ENCODE results near the gene MIA.
A peak's percentile ranks its signal among the peaks of the same experiment; 100 is the strongest.
"Not testable (repeated sequence)": the region's sequence is repeated elsewhere in the genome, so short reads cannot be mapped to it uniquely, and the experiment has no call there.

MIA gene

DNA sequence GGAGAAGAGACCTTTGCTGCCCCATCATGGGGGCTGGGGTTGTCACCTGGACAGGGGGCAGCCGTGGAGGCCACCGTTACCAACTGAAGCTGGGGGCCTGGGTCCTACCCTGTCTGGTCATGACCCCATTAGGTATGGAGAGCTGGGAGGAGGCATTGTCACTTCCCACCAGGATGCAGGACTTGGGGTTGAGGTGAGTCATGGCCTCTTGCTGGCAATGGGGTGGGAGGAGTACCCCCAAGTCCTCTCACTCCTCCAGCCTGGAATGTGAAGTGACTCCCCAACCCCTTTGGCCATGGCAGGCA lies 32.7 kb downstream of the MIA start:
- TF ChIP-seq, protein P1, sequence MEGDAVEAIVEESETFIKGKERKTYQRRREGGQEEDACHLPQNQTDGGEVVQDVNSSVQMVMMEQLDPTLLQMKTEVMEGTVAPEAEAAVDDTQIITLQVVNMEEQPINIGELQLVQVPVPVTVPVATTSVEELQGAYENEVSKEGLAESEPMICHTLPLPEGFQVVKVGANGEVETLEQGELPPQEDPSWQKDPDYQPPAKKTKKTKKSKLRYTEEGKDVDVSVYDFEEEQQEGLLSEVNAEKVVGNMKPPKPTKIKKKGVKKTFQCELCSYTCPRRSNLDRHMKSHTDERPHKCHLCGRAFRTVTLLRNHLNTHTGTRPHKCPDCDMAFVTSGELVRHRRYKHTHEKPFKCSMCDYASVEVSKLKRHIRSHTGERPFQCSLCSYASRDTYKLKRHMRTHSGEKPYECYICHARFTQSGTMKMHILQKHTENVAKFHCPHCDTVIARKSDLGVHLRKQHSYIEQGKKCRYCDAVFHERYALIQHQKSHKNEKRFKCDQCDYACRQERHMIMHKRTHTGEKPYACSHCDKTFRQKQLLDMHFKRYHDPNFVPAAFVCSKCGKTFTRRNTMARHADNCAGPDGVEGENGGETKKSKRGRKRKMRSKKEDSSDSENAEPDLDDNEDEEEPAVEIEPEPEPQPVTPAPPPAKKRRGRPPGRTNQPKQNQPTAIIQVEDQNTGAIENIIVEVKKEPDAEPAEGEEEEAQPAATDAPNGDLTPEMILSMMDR (conservative IDR thresholded peaks at IDR 0.05), result peak; percentile 12; the same call in 1 of the 2 replicates
- peak overlapping the region; percentile 91; the same call in 1 of the 2 replicates for H3K27ac ChIP-seq

DNA sequence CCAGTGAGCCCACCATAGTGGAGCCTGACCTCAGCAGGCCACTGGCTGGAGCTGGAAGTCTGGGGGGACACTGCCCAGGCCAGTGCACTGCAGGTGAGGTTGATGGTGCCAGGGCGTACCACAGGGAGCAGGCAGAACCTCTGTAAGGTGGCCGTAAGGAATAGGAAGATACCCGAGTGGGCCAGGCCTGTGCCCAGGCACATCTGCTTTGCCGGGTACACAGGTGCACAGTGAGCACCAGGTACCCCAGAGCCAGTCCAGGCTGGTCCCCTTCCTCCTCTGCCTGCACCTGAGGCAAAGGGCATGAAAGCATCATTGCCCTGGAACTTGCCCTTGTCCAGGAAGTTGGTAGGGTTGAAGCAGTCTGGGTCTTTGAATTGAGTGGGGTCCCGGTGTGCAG lies 33.2 kb downstream of the MIA start:
- TF ChIP-seq, protein P1 (conservative IDR thresholded peaks at IDR 0.05), result no peak
- peak overlapping the region; percentile 91; the same call in 1 of the 2 replicates for H3K27ac ChIP-seq

DNA sequence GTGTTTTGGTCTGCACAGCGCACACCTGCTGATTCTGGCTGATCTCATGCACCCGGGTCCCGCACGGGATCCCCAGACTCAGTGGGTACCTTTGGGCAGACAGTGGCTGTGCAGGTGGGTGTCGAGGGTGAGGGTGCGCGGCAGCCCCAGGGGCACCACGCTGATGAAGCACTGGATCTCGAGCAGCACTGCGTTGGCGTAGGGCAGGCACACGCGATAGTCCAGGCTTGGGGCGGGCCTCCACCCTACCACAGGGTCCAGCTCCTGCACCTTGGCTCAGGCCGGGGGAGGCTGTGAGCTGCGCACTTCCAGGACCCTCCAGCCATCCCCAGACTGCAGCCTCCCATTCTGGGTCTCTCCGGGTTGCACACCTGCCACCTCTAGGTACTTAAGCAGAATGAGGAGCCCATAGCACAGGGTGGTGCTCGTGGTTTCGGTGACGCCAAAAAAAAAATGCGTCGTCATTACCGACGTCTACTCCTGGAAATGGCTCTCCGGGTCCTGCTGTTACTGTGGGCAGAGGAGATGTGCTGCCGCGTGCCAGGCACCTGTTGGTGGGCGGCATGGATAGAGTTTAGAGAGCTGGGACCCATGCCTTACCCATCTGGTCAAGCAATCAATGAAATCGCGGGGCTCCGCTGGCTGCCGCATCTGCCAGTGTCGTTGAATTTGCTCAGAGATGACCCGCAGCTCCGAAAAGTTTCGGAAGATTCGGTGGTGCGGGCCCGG lies 34.2 kb downstream of the MIA start:
- TF ChIP-seq, protein P1 (conservative IDR thresholded peaks at IDR 0.05), result no peak
- no peak overlapping the region for H3K27ac ChIP-seq

DNA sequence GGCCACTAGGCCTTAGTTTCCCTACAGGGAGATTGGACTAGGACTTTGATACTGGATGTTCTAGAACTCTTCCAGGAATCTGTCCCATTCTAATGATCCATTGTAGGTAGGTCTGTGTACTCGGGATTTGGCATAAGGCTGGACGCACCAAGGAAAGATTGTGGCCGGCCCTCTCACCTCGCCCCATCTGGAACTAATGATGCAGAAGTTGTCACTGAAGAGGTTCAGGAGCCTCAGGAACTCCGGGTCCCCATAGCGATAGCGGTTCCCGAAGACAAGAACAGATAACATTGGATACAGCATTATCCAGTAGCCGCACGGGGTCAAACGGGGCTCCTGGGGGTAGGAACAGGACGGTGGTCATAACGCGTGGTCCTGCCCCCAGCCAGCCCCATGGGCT lies 34.8 kb downstream of the MIA start:
- TF ChIP-seq, protein P1 (conservative IDR thresholded peaks at IDR 0.05), result no peak
- no peak overlapping the region for H3K27ac ChIP-seq

DNA sequence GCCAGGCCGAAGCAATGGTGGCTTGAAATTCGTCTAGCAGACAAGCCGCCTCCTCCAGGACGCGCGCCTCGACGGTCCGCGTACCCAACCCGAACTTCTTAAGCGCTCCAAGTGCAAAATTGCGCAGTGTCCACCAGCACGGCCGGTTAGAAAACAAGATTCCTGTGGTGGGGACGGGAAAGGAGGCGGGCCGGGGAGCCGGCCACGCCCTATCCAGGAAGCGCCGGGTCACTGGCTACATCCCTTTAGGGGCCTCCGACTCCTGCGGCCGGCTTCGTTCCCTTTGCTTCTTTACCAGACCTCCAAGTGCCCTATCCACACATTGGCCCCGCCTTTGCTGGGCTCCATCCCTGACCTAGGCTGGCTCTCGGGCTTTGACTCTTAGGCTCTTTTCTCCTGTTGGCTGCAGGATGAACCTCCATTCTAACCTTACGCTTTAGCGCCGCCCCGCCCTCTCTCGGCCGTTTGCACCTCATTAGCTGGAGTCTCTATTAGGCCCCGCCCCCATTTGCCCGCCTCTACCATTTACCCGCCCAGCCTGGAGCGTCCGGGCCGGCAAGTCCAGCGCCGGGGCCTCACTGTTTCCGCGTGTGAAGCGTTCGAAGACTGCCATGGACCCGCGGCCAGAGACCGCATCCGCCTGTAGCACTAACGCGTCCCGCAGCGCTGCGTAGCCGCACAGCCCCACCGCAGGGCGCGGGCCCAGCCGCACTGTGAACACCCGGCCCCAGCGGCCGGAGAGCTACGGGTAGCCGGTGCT lies 35.5 kb downstream of the MIA start:
- H3K27ac ChIP-seq, result not testable (repeated sequence)

DNA sequence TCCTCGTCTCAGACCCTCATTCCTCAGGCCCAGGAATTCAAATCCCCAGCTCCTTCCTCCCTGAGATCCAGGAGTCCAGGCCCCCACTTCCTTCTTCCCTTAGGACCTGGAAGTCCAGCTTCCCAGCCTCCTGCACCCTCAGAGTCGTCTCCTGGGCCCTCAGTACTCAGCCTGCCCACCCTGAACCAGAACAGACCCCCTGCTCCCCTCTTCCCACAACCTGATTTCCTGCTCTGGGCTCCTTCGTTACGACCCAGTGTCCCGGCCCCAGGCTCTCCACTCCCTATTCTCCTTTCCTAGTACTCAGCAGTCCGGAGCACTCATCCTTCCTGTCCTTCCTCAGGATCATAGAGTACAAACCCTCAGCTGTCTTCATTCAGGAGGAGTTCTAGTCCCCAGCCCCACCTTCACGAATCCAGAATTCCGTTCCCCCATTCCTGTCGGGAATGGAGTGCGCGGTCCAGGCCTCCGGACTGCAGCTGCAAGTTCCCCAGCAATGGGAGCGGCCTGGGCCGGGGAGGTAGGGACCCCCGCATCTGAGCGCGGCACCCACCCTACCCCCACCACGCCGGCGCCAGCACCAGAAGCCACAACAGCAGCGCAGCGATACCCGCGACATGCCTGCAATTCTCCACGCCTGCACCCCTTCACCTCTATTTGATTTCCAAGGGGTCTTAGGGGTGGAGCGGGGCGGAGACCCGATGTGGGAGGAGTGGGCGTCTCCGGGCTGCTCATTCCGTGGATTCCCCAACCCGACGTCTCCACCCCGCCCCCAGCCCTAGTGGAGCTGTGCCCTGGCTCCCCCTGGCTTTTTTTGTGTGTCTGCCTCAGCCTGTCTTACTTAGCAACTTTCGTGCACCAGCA lies 36.4 kb downstream of the MIA start:
- TF ChIP-seq, protein P1 (conservative IDR thresholded peaks at IDR 0.05), result no peak
- H3K27ac ChIP-seq, result no peak overlapping the region

DNA sequence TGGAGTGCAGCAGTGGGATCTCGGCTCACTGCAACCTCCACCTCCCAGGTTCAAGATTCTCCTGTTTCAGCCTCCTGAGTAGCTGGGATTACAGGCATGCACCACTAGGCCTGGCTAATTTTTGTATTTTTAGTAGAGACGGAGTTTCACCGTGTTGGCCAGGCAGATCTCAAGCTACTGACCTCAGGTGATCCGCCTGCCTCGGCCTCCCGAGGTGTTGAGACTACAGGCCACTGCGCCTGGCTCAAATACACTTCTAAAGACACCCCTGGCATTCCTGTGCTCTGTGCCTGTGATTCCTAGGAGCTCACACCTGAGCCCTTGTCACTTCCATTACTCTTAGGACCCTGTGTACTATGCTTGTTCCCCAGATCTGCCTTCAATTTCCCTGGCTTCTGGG lies 37.2 kb downstream of the MIA start:
- not testable (repeated sequence) for H3K27ac ChIP-seq

DNA sequence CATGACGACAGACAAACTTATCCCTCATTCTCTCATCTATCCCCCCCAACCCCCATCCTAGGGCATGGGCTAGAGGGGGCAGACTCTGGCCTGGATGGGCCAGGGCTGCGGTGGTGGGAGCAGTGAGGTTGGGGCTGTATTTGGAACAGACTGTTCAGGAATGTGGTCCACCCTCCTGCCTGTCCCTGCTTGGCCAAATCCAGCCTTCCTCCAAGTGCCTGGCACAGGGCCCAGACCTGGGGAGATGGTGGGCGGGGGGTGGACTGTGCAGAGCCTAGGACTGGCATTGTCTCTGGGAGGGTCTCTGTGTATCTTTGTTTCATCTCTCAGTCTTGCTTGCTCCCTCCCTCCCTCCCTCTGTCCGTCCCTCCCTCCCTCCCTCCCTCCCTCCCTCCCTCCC lies 37.9 kb downstream of the MIA start:
- TF ChIP-seq, protein P1 (conservative IDR thresholded peaks at IDR 0.05), result no peak
- H3K27ac ChIP-seq, result no peak overlapping the region
